IMR-90 (cell line): Measurements from ENCODE around the gene DHRSX. TPM values are rescaled to one million over a fixed set of nuclear protein-coding genes. Genes with fewer than 3 reads are reported as not detected.
A peak's percentile ranks its signal among the peaks of the same experiment; 100 is the strongest.

Source experiments
- BHLHE40 ChIP-seq: fragments of 150-350 bp; IDR thresholded peaks from 2 replicates; pipeline ENCODE4 v1.6.1; 2016; ENCODE audit warnings: mild to moderate bottlenecking, low read depth, low read length
- FOS ChIP-seq: fragments of 150-350 bp; IDR thresholded peaks from 2 replicates; pipeline ENCODE4 v1.6.1; 2016; ENCODE audit warnings: low read depth, low read length
- polyA plus RNA-seq, 3 experiments: library from polyadenylated mRNA; depleted of rRNA; stranded (reverse); fragments of >200 nt; gene quantifications; 2 replicates each; pipeline ENCODE4 v1.2.3, GENCODE V29; 2012; ENCODE audit warnings: low replicate concordance in 1 of 3
- total RNA-seq: library from RNA; depleted of rRNA; stranded (reverse); fragments of >200 nt; gene quantifications from 2 replicates; pipeline ENCODE4 v1.2.3, GENCODE V29; 2012
- TF ChIP-seq, protein P1 (sequence below): conservative IDR thresholded peaks from 2 replicates; pipeline ENCODE4 v1.5.1; 2012; ENCODE audit warnings: mild to moderate bottlenecking, low read depth, low read length, improper control_type of control experiment

DHRSX gene
- total and polyA plus RNA-seq, 2 of the 4 experiments (the other 2 are of a cell fraction), result 26.2 to 38.0 TPM

DNA sequence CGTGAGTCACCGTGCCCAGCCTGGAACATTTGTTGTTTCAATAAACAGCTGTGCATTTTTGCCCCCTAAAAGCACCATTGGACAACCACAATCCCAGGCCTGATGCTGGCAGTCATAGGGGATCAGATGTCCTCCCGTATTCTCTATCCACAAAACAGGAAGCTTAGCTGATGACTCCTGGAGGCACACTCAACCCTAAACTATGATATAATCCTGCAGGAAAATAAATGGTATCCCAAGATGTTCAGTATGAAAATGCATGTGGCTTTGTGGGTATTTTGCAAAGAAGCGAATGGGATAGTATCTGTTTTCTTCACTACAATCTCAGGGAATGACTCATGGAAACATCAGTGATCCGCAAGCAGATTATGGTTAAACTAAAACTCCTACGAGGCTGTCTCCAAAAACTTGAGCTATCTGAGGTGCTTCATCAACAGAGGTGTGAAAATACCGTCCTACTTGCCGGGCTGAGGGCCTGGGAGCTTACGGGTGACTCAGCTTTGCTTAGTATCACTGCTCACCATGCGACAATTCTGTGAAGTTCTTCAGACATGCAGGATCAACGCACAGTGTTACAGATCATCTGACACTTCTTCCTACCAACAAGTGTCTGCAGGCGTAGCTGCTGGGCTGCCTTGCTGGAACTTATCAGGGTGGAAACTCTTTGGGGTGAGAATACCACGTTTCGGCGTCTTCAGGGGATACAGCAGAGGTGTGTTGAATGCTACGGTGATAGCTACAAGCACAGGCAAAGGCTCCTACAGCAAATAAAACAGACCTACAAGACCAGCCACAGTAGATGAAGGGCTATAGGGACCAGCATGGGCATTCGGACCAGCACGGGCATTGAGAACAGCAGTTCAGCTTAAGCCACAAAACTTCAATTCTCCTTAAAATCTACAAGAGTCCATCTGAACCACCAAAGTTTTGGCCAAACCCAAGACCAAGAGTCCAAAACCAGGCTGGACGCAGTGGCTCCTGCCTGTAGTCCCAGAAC is 148.5 kb downstream of the DHRSX start (continued):
- TF ChIP-seq, protein P1, sequence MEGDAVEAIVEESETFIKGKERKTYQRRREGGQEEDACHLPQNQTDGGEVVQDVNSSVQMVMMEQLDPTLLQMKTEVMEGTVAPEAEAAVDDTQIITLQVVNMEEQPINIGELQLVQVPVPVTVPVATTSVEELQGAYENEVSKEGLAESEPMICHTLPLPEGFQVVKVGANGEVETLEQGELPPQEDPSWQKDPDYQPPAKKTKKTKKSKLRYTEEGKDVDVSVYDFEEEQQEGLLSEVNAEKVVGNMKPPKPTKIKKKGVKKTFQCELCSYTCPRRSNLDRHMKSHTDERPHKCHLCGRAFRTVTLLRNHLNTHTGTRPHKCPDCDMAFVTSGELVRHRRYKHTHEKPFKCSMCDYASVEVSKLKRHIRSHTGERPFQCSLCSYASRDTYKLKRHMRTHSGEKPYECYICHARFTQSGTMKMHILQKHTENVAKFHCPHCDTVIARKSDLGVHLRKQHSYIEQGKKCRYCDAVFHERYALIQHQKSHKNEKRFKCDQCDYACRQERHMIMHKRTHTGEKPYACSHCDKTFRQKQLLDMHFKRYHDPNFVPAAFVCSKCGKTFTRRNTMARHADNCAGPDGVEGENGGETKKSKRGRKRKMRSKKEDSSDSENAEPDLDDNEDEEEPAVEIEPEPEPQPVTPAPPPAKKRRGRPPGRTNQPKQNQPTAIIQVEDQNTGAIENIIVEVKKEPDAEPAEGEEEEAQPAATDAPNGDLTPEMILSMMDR, result 0 out of 2 replicates have a peak, but pooled peaks have one; percentile 2
- TF ChIP-seq FOS (peak; percentile 44; the same call in 1 of the 2 replicates), BHLHE40 (peak; percentile 78)
